GM21529 (cell line): ENCODE measurements around the gene SEPHS2.
A peak's percentile ranks its signal among the peaks of the same experiment; 100 is the strongest.
"Not testable (repeated sequence)": the region's sequence is repeated elsewhere in the genome, so short reads cannot be mapped to it uniquely, and the experiment has no call there.

Experiments used
- ATAC-seq: cut with Tn5 transposase; IDR thresholded peaks from one replicate; pipeline ENCODE4 v1.9.1; 2021; ENCODE audit not compliant: unreplicated experiment

Gene SEPHS2, protein sequence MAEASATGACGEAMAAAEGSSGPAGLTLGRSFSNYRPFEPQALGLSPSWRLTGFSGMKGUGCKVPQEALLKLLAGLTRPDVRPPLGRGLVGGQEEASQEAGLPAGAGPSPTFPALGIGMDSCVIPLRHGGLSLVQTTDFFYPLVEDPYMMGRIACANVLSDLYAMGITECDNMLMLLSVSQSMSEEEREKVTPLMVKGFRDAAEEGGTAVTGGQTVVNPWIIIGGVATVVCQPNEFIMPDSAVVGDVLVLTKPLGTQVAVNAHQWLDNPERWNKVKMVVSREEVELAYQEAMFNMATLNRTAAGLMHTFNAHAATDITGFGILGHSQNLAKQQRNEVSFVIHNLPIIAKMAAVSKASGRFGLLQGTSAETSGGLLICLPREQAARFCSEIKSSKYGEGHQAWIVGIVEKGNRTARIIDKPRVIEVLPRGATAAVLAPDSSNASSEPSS

DNA sequence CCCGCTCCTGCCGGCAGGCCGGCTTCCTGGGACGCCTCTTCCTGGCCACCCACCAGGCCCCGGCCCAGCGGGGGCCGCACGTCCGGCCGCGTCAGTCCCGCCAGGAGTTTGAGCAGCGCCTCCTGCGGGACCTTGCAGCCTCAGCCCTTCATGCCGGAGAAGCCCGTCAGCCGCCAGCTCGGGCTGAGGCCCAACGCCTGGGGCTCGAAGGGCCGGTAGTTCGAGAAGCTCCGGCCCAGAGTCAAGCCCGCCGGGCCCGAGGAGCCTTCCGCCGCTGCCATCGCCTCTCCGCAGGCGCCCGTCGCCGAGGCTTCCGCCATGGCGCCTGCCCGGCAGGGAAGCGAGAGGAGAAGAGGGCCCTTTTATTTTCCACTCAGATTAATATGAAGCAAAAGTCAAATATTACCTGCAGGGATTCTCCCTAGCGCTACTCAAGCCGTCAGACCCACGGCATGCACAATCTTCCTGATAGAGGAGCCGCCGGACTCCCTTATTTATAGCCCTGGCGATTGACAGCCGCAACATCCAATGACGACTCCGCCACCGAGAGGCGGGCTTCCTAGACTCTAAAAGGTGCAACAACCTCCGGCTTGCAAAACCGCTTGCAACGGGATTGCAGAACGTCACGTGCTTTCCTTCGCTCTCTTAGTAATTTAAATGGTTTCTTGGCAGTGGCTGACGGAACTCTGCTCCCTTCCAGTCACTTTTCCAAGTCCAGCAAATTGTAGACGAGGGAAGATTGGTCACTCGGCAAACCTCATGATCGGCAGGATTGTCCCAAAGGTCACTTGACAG lies at the start of gene SEPHS2:
Gene SEPHS2 (minus strand): TSS at position 467 of the 795 bp plus-strand sequence. CDS start 147 bp downstream, at position 320.
- peak; percentile 85 for ATAC-seq

DNA sequence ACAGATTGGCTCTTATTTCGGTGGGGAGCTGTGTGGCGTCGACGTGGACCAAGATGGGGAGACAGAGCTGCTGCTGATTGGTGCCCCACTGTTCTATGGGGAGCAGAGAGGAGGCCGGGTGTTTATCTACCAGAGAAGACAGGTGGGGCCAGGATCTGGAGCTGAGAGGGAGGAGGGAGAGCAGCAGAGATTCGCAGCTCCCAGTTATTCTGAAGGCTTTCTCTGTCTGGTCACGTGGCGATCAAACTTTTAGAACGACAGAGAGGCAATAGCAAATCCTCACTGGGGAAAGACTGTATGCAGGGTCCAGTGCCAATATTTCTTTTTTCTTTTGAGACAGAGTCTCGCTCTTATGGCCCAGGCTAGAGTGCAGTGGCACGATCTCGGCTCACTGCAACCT lies 49.0 kb upstream of the SEPHS2 start:
- no peak for ATAC-seq

DNA sequence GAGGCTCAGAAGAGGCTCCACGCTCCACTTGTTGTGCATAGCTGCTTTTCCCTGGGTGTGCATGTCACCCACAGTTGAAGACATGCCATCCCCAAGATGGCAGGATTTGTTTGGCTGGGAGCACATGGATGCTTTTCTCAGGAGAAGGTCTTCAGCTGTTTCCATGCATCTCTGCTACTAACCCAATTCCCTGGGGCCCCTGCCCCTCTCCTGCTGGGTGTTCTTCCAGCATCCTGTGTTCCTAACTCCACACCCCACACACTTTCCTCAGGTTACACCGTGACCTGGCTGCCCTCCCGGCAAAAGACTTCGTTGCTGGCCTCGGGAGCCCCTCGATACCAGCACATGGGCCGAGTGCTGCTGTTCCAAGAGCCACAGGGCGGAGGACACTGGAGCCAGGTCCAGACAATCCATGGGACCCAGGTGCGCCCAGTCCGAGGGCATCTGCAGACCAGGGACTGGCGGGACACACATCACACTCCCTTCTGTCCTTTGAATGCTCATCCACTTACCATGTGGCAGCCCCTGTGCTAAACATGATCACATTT lies 48.3 kb upstream of the SEPHS2 start:
- ATAC-seq: no peak

DNA sequence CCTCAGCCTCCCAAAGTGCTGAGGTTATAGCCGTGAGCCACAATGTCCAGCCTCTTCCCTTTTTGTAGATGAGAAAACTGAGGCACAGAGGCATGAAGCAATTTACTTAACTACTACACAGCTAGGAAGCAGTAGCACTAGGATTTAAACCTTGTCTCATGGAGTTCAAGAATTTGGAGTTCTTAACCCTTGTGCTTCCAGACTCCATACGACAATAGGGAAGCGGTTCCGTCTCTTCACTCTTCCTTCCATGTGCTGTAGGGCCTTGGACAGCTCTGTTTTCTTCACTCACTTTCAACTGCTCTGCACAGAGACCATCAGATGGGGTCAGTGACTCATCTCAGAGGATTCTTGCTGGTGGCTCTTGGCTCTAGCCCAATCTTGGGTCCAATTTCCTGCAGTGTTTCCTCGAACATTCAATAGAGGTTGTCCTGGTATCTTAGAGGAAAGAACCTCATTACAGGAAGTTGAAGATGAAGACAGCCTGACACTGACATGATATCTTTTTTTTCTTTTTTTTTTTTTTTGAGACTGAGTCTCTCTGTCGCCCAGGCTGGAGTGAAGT lies 46.2 kb upstream of the SEPHS2 start:
- ATAC-seq: no peak

DNA sequence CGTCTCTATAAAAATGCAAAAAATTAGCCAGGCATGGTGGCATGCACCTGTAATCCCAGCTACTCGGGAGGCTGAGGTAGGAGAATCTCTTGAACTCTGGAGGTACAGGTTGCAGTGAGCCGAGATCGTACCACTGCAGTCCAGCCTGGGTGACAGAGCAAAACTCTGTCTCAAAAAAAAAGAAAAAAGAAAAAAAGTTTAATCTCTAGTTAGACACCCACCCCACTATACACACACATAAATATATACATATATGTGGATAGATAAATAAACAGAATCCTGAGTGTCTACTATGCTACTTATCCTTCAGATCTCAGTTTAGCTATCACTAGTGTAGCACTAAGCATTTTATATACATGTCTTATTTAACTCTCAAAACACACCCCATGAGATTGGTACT lies 45.6 kb upstream of the SEPHS2 start:
- no peak for ATAC-seq

DNA sequence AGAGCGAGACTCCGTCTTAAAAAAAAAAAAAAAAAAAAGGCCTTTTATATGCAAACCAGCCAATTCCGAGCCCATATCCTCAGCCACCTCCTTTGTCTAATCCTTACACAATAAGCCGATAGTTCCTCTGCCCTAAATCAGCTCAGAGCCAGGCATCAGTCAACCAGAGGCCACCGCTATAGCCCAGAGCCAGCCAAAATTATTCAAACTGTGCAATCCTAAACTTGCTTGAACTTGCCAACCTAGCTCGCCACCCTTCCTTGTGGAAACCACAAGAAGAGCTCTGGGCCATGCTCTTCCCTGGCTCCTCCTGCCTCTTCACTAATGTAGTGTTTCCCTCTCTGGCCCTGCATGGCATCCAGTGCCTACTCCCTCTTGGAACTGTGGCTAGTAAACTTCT lies 44.5 kb upstream of the SEPHS2 start:
- no peak for ATAC-seq

DNA sequence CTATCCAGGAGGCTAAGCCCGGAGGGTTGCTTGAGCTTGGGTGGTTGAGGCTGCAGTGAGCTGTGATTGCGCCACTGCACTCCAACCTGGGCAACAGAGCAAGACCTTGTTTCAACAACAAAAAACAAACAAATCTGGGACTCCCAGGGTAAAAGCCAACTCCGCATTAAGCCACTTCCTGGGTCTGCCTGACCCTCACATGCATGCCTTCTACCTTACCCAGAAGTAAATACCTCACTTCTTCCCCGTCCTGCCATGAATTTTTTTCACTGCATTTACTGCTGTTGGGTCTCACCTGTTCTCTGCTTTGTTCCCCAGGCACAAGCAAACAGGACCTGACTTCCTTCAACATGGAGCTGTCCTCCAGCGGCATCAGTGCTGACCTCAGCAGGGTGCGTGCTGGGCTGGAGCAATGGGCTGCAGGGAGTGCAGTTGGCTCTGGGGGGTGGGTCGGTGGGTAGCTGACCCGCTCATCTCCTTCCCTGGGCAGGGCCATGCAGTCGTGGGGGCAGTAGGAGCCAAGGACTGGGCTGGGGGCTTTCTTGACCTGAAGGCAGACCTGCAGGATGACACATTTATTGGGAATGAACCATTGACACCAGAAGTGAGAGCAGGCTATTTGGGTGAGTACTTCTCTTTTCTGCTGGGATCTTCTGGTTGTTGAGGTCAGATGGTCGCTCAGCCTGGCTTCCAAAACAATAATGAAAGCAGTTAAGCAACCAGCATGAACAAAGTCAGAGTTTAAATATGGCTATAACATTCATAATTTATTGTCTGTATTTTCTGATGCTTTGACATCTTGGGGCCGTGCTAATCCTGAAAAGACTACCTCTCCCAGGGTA lies 43.3 kb upstream of the SEPHS2 start:
- ATAC-seq: no peak

DNA sequence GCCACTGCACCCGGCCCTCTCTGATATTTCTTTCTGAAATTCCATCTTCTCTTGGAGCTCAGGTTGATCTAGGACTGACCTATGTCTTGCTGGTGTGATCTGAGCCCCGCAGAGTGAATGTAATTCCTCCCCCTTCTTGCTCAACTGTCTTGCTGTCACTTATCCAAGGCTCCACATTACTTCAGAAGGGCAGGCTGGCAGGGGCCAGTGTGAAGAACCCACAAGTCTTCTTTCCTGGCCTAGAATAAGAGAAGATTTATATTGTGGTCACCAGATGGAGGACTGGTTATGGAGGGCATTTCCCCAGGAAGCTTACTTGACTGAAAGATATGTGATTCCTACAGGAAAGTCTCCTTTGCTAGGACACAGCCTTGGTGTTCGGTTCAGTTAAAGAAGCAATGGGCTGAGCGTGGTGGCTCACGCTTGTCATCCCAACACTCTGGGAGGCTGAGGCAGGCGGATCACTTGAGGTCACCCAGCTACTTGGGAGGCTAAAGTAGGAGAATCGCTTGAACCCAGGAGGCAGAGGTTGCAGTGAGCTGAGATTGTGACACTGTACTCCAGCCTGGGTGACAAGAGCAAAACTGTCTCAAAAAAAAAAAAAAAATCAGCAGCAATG lies 40.3 kb upstream of the SEPHS2 start:
- ATAC-seq: no peak

DNA sequence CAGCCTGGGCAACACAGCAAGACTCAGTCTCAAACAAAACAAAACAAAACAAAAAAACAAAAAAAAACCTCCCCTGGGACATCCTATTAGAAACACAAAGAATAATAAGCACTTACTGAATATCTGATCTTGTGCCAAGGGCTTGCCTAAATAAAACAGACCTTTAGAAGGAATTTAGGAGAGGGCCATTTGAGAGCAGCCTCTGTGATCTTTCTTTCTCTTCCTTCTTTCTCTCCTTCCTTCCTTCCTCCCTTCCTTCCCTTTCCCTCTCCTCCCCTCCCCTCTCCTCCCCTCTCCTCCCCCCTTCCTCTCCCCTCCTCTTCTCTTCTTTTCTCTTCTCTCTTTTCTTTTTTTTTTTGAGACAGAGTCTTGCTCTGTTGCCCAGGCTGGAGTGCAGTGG lies 39.2 kb upstream of the SEPHS2 start:
- ATAC-seq: no peak

DNA sequence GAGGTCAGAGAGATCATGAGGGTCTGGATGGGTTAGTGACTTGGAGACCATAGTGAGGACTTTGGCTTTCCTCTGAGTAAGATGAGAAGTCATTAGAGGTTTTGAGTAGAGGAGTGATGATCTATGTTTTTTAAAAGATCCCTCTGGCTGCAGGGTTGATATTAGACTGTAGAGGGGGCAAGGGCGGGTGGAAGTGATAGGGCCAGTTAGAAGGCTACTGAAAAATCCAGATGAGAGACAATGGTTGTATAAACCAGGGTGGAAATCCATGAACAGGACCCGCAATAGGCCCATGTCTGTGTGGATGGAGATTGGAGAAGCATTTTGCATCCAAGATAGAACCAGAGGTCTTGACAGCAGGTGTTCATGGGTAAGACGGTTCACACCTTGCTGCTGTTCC lies 36.7 kb upstream of the SEPHS2 start:
- ATAC-seq: no peak

DNA sequence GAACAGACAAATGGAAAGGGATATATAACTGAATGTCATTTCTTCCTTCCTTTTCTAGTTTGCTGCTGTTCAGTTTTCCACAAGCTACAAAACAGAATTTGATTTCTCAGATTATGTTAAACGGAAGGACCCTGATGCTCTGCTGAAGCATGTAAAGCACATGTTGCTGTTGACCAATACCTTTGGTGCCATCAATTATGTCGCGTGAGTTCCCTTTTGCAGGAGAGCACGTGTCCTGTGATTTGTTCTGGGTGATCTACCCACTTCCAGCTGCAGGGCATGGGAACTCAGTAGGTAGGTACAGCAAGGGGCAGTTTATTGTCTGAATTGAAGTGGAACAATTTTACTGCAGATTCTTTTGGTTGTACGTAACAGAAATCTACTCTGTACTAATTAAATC lies 35.7 kb upstream of the SEPHS2 start:
- ATAC-seq: no peak

DNA sequence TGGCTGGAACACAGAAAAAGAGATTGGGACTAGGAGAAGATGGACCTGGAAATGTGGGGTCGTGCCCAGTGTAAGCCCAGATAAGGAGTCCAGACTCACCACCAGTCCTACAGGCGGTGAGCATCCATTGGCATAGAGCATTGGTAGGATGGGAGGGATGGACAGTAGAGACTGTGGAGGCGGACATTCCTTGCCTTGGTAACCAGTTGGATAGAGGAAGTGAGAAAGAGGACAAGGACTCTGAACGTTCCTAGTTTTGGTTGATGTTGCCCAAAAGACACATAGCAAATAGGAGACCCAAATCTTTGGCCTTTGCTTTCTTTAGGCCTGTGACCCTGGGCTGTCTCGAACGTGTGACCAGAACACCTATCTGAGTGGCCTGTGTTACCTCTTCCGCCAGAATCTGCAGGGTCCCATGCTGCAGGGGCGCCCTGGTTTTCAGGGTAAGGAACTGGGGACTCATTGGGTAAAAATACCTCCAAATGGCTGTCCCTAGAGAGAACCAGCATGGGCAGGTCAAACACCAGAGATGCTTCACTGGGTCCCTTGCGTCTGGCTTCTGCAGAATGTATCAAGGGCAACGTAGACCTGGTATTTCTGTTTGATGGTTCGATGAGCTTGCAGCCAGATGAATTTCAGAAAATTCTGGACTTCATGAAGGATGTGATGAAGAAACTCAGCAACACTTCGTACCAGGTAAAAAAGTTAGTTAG lies 33.2 kb upstream of the SEPHS2 start:
- no peak for ATAC-seq

DNA sequence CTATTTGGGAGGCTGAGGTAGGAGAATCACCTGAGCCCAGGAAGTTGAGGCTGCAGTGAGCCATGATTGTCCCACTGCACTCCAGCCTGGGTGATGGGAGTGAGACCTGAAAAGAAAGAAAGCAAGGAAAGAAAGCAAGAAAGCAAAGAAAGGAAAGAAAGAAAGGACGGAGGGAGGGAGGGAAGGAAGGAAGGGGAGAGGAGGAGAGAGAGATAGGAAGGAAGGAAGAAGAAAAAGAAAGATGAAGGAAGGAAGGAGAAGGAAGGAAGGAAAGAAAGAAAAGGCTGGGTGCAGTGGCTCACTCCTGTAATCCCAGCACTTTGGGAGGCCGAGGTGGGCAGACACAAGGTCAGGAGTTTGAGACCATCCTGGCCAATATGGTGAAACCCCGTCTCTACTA lies 32.1 kb upstream of the SEPHS2 start:
- ATAC-seq: not testable (repeated sequence)

DNA sequence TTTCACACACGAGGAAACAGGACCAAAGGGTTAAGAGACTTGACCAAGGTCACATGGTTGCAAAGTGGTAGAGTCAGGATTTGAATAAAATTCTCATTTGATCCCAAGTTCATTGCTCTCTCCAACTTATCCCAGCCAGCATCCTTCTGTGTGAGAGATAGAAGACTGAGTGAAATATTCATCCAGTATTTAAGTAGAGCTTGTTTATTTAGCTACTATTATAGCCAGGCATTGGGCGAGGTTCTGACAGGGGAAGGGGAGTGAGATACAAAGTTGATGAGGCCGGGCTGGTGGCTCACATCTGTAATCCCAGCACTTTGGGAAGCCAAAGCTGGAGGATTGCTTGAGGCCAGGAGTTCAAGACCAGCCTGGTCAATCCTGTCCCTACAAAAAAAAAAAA lies 31.3 kb upstream of the SEPHS2 start:
- no peak for ATAC-seq

DNA sequence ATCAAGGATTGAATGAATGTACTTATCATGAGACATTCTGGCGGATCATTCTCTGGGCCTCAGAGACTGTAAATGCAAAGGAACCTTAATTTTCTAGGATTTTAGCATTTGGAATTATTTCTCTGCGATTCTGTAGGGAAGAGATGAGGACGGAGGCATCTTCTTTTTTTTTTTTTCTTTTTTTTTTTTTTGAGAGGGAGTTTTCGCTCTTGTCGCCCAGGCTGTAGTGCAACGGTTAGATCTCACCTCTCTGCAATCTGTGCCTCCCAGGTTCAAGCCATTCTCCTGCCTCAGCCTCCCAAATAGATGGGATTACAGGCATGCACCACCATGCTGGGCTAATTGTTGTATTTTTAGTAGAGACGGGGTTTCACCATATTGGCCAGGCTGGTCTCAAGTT lies 29.0 kb upstream of the SEPHS2 start:
- ATAC-seq: no peak

DNA sequence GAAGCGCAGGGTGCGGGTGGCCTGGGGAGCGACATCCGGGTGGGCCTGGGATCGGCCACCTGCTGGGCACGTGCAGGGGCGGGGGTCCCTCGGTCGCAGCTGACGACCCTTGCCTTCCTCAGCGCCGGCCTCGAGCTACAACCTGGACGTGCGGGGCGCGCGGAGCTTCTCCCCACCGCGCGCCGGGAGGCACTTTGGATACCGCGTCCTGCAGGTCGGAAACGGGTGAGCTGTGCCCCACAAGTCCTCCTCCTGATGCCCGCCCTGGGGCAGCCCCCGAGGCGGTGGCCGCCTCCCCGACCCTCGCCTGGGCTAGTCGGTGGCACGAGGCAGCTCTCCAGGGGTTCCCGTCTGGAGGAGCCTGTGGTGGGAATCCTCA lies 28.4 kb upstream of the SEPHS2 start:
- no peak for ATAC-seq

DNA sequence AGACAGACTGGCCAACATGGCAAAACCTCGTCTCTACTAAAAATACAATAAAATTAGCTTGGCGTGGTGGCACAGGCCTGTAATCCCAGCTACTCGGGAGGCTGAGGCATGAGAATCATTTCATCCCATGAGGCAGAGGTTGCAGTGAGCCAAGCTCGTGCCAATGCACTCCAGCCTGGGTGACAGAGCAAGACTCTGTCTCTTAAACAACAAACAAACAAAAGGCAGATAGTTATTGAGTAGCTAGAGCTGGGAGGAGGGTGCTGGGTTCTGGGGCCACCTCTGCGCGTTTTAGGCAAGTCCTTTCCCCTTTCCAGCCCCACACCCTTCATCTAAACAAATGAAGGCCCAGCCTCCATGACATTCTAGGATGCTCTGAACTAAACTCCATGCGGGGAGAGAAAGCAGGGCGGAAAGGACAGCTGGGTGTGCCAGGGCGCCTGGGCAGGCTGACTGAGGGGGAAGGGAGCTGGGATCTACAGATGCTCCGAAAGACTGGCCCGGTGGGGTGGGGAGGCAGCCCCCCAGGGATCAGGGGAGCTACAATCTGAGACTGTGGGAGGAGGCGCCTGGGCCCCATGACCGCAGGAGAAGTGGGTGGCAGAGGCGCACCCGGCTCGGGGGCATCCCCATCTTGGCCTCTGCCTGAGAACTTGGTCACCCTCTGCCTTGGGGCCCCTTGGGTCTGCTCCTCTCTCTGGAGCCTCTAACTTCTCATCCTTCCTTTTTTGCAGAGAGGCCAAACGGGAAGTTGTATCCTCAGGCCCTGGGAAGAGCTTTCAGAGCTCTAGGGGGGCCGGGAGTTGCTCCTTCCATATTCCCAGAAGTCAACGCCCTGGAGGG lies 27.8 kb upstream of the SEPHS2 start:
- ATAC-seq: peak; percentile 32

DNA sequence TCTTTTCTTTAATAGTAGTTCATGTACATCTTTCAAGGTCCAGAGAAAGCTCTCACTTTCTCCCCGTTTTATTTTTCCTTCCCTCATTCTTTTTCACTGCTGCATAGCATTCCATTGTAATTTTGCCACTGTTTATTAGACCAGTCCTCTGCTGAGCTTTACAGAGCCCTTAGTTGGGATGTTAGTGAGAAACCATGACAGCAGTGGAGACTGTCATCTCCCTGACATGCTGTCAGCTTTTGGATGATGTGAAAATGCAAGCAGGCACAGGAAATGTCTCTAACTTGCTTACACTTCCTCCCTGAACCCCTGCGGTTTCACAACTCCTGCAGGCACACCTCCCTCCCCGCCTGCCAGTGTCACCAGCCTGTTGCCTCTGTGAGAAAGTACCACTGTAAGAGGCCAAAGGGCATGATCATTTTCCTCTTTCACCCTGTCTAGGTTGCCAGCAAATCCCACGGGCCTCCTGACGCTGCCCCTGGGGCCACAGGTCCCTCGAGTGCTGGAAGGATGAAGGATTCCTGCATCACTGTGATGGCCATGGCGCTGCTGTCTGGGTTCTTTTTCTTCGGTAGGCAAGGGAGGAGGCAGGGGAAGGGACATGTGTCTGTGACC lies 26.8 kb upstream of the SEPHS2 start, which contains the start of gene ITGAL:
Gene ITGAL (plus strand): TSS at position 415 of the 615 bp plus-strand sequence. CDS start 96 bp downstream, at position 511.
- peak; percentile 48 for ATAC-seq
